HepG2 (cell line): Measurements from ENCODE around the gene RRP9. TPM values are rescaled to one million over a fixed set of nuclear protein-coding genes. Genes with fewer than 3 reads are reported as not detected.

Source experiments
- DMTF1 ChIP-seq: sonication (generic); formaldehyde crosslinking; IDR thresholded peaks from 2 replicates; pipeline ENCODE4 v1.4.0; 2020; ENCODE audit warnings: mild to moderate bottlenecking, missing genetic modification reagents
- EED ChIP-seq: sonication (generic); formaldehyde crosslinking; IDR thresholded peaks from 2 replicates; pipeline ENCODE4 v1.5.0; 2020; ENCODE audit warnings: mild to moderate bottlenecking, missing genetic modification reagents
- FOXO4 ChIP-seq: sonication (generic); formaldehyde crosslinking; conservative IDR thresholded peaks from 2 replicates; pipeline ENCODE4 v1.8.1; 2023; ENCODE audit warnings: missing genetic modification reagents
- KLF6 ChIP-seq: IDR thresholded peaks from 2 replicates; pipeline ENCODE4 v1.8.0; 2016; ENCODE audit warnings: missing biosample characterization, missing genetic modification reagents
- NFKBIZ ChIP-seq: IDR thresholded peaks from 2 replicates; pipeline ENCODE4 v1.6.1; 2018; ENCODE audit warnings: missing genetic modification reagents, missing compliant biosample characterization
- NPAS2 ChIP-seq: sonication (generic); formaldehyde crosslinking; IDR thresholded peaks from 2 replicates; pipeline ENCODE4 v1.8.0; 2022; ENCODE audit warnings: mild to moderate bottlenecking, missing genetic modification reagents, borderline replicate concordance
- PLRG1 ChIP-seq: fragments of 450-650 bp; conservative IDR thresholded peaks from 2 replicates; pipeline ENCODE4 v1.6.1; 2016
- PRDM15 ChIP-seq: sonication (generic); formaldehyde crosslinking; IDR thresholded peaks from 2 replicates; pipeline ENCODE4 v1.4.0; 2020; ENCODE audit warnings: missing genetic modification reagents
- SYNCRIP ChIP-seq: fragments of 200-400 bp; formaldehyde crosslinking; IDR thresholded peaks from 2 replicates; pipeline ENCODE4 v1.6.1; 2018; ENCODE audit warnings: mild to moderate bottlenecking, low read depth, low read length; ENCODE audit not compliant: insufficient read depth
- TBX3 ChIP-seq: fragments of 450-650 bp; IDR thresholded peaks from 2 replicates; pipeline ENCODE4 v1.6.1; 2017; ENCODE audit warnings: antibody characterized with exemption, mild to moderate bottlenecking, inconsistent platforms, borderline replicate concordance
- TRIM22 ChIP-seq: fragments of 450-650 bp; IDR thresholded peaks from 2 replicates; pipeline ENCODE4 v1.6.1; 2017
- ZBED4 ChIP-seq: sonication (generic); formaldehyde crosslinking; IDR thresholded peaks from 2 replicates; pipeline ENCODE4 v1.4.0; 2020; ENCODE audit warnings: missing genetic modification reagents, borderline replicate concordance
- ZNF3 ChIP-seq: IDR thresholded peaks from 2 replicates; pipeline ENCODE4 v1.7.0; 2017; ENCODE audit warnings: inconsistent platforms
- ZNF33A ChIP-seq: sonication (generic); formaldehyde crosslinking; IDR thresholded peaks from 2 replicates; pipeline ENCODE4 v1.5.1; 2020; ENCODE audit warnings: missing genetic modification reagents, mild to moderate bottlenecking, moderate library complexity, borderline replicate concordance
- ZNF713 ChIP-seq: sonication (generic); formaldehyde crosslinking; IDR thresholded peaks from 2 replicates; pipeline ENCODE4 v1.4.0; 2020; ENCODE audit warnings: mild to moderate bottlenecking, missing genetic modification reagents
- ZSCAN25 ChIP-seq: sonication (generic); formaldehyde crosslinking; IDR thresholded peaks from 2 replicates; pipeline ENCODE4 v1.8.0; 2022; ENCODE audit warnings: mild to moderate bottlenecking, missing genetic modification reagents
- polyA plus RNA-seq, 8 experiments: library from polyadenylated mRNA; depleted of rRNA in 3 of 8; stranded (reverse) in 7 of 8; unstranded in 1 of 8; fragments of >200 nt; fragmentation: Illumina TruSeq in 4 of 8; extraction: Trizol in 4 of 8; gene quantifications; 2 replicates each; pipeline versions ENCODE4 v1.2.1 to v1.2.3, GENCODE V29; 2011 to 2016; ENCODE audit warnings: low read depth in 4 of 8, missing spikeins in 1 of 8, mixed read lengths in 1 of 8; ENCODE audit not compliant: insufficient read depth in 1 of 8
- total RNA-seq, 5 experiments: library from RNA; depleted of rRNA; stranded (reverse); fragments of >200 nt; fragmentation: Illumina TruSeq; extraction: Trizol; gene quantifications; 2 replicates each; pipeline ENCODE4 v1.2.3, GENCODE V29; 2016; ENCODE audit warnings: low read depth in 1 of 5

The RRP9 gene
- total and polyA plus RNA-seq, 2 of the 13 experiments (the other 11 are each of a cell fraction or from before 2014, with no cell fraction given) = 14.8 to 44.0 TPM

GRCh38 chr3:51982838-51983577, 41.3 kb upstream of the RRP9 start, which contains the start of gene ACY1 (continued):
- no peak for TF ChIP-seq TRIM22
- TF ChIP-seq PRDM15 = peak; percentile 84; the same call in 1 of the 2 replicates
- TF ChIP-seq ZBED4 (CRISPR knock-in tag) = no peak
- peak; percentile 95; the same call in 1 of the 2 replicates for TF ChIP-seq FOXO4 (CRISPR knock-in tag)
- TF ChIP-seq KLF6 = peak; percentile 75
- no peak for TF ChIP-seq PLRG1
- TF ChIP-seq NFKBIZ (CRISPR knock-in tag) = peak; percentile 46; the same call in 1 of the 2 replicates
- TF ChIP-seq DMTF1 (CRISPR knock-in tag) = peak; percentile 83; the same call in 1 of the 2 replicates
- TF ChIP-seq ZNF713 (CRISPR knock-in tag) = peak; percentile 86; the same call in 1 of the 2 replicates
- TF ChIP-seq TBX3 = no peak
- no peak for TF ChIP-seq ZNF3 (CRISPR knock-in tag)
- TF ChIP-seq SYNCRIP = no peak
- no peak for TF ChIP-seq ZNF33A (CRISPR knock-in tag)
- TF ChIP-seq ZSCAN25 (CRISPR knock-in tag) = peak; percentile 85
- peak; percentile 88 for TF ChIP-seq EED (CRISPR knock-in tag)
- no peak for TF ChIP-seq NPAS2 (CRISPR knock-in tag)
